C4-2B (cell line): ENCODE measurements around the gene ACR.

Source experiments
- H3K27ac ChIP-seq: fragments of 450-650 bp; 2 replicates; pipeline ENCODE4 v1.5.1; 2017
- CTCF ChIP-seq: fragments of 450-650 bp; conservative IDR thresholded peaks from 2 replicates; pipeline ENCODE4 v1.5.1; 2017; ENCODE audit warnings: mild to moderate bottlenecking
- ZFX ChIP-seq: fragments of 450-650 bp; IDR thresholded peaks from 2 replicates; pipeline ENCODE4 v1.6.1; 2017

Gene ACR

GRCh38 chr22:50703726-50704509 lies 34.1 kb upstream of the ACR start:
- no peak overlapping the region for H3K27ac ChIP-seq
- no peak for TF ChIP-seq ZFX
- no peak for TF ChIP-seq CTCF

- TF ChIP-seq CTCF (no peak), ZFX (no peak)
- H3K27ac ChIP-seq = no peak overlapping the region
Observed at GRCh38 chr22:50704510-50705218, 33.3 kb upstream of the ACR start.

GRCh38 chr22:50705219-50705691 lies 32.7 kb upstream of the ACR start:
- H3K27ac ChIP-seq = no peak overlapping the region
- TF ChIP-seq CTCF = no peak
- TF ChIP-seq ZFX = no peak

- no peak overlapping the region for H3K27ac ChIP-seq
- no peak for TF ChIP-seq ZFX
- TF ChIP-seq CTCF = no peak
Observed at GRCh38 chr22:50705851-50706351, 32.1 kb upstream of the ACR start.

GRCh38 chr22:50706481-50707125 lies 31.4 kb upstream of the ACR start:
- TF ChIP-seq CTCF (no peak), ZFX (no peak)
- no peak overlapping the region for H3K27ac ChIP-seq

- TF ChIP-seq CTCF (no peak), ZFX (no peak)
- no peak overlapping the region for H3K27ac ChIP-seq
Observed at GRCh38 chr22:50708474-50708873, 29.5 kb upstream of the ACR start.

- TF ChIP-seq ZFX (no peak), CTCF (no peak)
- H3K27ac ChIP-seq = no peak overlapping the region
Observed at GRCh38 chr22:50708996-50709395, 29.0 kb upstream of the ACR start.
